Liver (tissue), 3 donors: Measurements from ENCODE around the gene TMEM117.

Source experiments
- ATF3 ChIP-seq: IDR thresholded peaks from 2 replicates; pipeline ENCODE4 v1.6.1; 2016; ENCODE audit warnings: antibody characterized with exemption
- CTCF ChIP-seq: fragments of 150-350 bp; IDR thresholded peaks from 2 replicates; pipeline ENCODE4 v1.5.1; 2017; ENCODE audit warnings: improper control_type of control experiment, low read depth, low read length; ENCODE audit not compliant: missing input control
- EGR1 ChIP-seq, 2 donors: IDR thresholded peaks; 2 replicates each; pipeline ENCODE4 v1.6.1; 2016 to 2018; ENCODE audit warnings: antibody characterized with exemption in 2 of 2, low read depth in 2 of 2
- GABPA ChIP-seq, 2 donors: IDR thresholded peaks in 1 of 2; conservative IDR thresholded peaks in 1 of 2; 2 replicates each; pipeline ENCODE4 v1.6.1; 2016; ENCODE audit warnings: antibody characterized with exemption in 2 of 2, mild to moderate bottlenecking in 1 of 2, moderate library complexity in 1 of 2
- JUND ChIP-seq, 2 donors: IDR thresholded peaks; 2 replicates each; pipeline ENCODE4 v1.6.1; 2016; ENCODE audit warnings: antibody characterized with exemption in 2 of 2
- MAX ChIP-seq: IDR thresholded peaks from 2 replicates; pipeline ENCODE4 v1.6.1; 2016; ENCODE audit warnings: antibody characterized with exemption
- RAD21 ChIP-seq, 2 donors: IDR thresholded peaks; 2 replicates each; pipeline ENCODE4 v1.6.1; 2016; ENCODE audit warnings: antibody characterized with exemption in 2 of 2, mild to moderate bottlenecking in 2 of 2
- RXRA ChIP-seq, 2 donors: IDR thresholded peaks; 2 replicates each; pipeline ENCODE4 v1.6.1; 2017 to 2018; ENCODE audit warnings: antibody characterized with exemption in 2 of 2, mild to moderate bottlenecking in 1 of 2
- SP1 ChIP-seq: IDR thresholded peaks from 2 replicates; pipeline ENCODE4 v1.6.1; 2018; ENCODE audit warnings: antibody characterized with exemption, mild to moderate bottlenecking
- TAF1 ChIP-seq: conservative IDR thresholded peaks from 2 replicates; pipeline ENCODE4 v1.6.1; 2016; ENCODE audit warnings: antibody characterized with exemption, mild to moderate bottlenecking
- YY1 ChIP-seq: IDR thresholded peaks from 2 replicates; pipeline ENCODE4 v1.6.1; 2016; ENCODE audit warnings: antibody characterized with exemption, mild to moderate bottlenecking
- ZBTB33 ChIP-seq: IDR thresholded peaks from 2 replicates; pipeline ENCODE4 v1.6.1; 2016; ENCODE audit warnings: antibody characterized with exemption
- donor health status: healthy.
- donor health status: healthy.

GRCh38 chr12:43899574-43899973 is 63.7 kb downstream of the TMEM117 start:
- TF ChIP-seq CTCF, result no peak
- no peak for TF ChIP-seq JUND (IDR thresholded peaks at IDR 0.05)
- no peak for TF ChIP-seq GABPA (IDR thresholded peaks at IDR 0.05 in 1 of 2, conservative IDR thresholded peaks at IDR 0.05 in 1 of 2)
- TF ChIP-seq ATF3, result no peak
- no peak for TF ChIP-seq RXRA (IDR thresholded peaks at IDR 0.05)
- TF ChIP-seq SP1, result no peak
- TF ChIP-seq TAF1, result no peak
- TF ChIP-seq ZBTB33, result no peak
- TF ChIP-seq YY1, result no peak
- TF ChIP-seq MAX, result no peak
- TF ChIP-seq EGR1 (IDR thresholded peaks at IDR 0.05; ENCODE audit: low read depth in 2 of 2), result no peak
- TF ChIP-seq RAD21 (IDR thresholded peaks at IDR 0.05), result no peak
